GM18907 (cell line): Measurements from ENCODE around the gene MAN1C1.

Source experiments
- ATAC-seq: cut with Tn5 transposase; IDR thresholded peaks from one replicate; pipeline ENCODE4 v1.9.1; 2021; ENCODE audit warnings: mild to moderate bottlenecking, moderate library complexity; ENCODE audit not compliant: unreplicated experiment

The MAN1C1 gene

DNA sequence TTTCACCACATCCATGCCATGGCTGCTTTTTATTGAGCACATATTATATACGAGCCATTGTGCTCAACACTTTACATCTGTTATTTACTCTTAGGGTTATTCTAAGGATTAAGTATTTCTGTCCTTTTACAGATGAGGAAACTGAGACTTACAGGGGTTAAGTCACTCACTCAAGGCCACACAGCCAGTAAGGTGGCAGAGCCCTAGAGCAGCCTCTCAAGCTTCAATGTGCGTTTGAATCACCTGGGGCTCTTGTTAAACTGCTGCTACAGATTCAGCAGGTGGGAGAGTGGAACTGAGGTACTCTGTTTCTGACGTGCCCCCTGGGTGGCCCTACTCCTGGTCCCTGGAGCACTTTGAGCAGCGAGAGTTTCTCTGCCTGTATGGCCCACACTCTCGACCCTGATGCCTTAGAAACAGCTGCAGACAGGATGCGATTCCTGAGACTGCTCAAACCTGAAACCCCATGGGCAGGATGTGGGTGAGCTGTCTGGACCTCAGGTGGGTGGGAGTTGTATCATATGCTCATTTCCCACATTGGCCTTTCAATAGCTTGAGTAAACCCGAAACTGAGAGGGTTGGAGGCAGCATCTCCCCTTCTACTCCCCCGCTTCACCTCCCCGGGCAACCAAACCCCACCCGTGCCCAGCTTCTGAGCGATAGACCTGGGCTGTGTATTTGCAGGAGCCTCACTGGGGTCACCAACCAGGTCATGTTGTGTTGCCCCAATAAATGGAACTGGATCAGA is 59.3 kb downstream of the MAN1C1 start:
- peak; percentile 95 for ATAC-seq

DNA sequence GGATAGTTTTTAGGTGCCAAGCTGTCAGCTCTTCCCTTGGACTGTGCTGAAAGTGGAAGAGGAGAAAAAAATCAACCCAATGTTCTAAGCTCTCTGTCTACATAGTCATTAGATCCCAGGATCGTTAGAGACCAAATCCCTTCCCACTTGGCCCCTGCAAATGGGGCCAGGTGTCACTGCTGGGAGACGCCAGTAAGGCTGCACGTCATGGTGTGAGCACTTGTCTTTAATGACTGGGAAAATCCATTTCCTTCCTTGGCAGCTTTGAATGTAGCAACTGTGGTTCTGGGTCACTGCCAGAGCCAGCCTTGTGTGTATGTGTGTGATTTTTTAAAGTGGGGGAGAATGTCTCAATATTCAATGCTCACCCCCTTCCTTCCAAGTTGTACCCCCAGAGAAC is 59.9 kb downstream of the MAN1C1 start:
- peak; percentile 4 for ATAC-seq

DNA sequence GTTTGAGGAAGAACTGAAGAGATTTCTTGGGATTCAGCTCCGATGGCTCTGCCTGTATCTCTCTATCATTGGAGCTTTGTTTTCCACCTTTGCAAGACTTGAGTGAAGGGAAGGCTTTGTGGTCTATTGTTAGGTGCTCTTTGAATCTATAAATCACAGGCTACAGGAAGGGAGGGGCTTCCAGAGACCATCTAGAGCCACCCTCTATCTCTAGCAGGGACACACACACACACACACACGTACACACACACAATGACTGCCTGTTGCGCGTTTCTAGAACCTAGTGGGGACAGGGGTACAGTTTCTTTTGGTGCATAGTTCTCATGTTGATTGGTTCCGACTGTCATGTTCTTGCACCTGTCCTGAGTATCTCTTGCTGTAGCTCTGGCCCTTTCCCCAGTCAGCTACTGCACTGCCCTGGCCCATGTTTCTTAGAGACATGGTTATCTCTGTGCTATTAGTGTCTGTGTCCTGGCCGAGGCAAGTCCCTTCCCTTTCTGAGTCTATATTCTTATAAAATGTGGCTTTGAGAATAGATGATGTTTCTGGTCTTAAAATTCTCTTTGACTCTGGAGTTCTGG is 60.7 kb downstream of the MAN1C1 start:
- ATAC-seq: no peak

DNA sequence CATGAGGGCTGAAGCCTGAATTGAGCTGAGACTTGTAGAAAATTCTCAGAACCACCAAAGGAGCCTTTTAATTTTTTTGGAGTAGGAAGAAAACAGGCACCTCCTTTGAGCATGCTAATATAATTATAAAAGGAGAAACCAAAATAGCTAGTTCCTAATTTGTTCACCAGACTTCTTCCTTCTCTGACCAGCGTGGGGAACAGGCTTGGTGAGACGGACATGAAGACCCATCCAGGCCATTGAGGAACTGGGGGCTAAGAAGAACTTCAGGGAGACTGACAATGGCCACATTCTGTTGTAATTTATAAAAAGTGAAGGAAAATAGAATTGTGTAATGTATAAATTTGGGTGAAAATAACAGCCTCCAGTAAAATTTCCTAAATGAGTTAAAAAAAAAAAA is 62.6 kb downstream of the MAN1C1 start:
- no peak for ATAC-seq

DNA sequence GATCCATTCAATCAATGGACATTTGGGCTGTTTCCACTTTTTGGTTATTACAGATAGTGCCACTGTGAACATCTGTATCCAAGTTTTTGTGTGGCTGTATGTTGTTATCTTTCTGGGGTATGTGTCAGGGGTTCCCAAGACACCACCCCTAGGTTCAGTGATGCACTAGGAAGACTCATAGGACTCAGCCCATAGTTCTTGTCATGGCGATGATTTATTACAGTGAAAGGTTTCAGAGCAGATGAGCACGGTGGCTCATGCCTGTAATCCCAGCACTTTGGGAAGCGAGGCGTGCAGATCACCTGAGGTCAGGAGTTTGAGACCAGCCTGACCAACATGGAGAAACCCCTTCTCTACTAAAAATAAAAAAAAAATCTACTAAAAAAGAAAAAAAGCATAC is 64.1 kb downstream of the MAN1C1 start:
- no peak for ATAC-seq

DNA sequence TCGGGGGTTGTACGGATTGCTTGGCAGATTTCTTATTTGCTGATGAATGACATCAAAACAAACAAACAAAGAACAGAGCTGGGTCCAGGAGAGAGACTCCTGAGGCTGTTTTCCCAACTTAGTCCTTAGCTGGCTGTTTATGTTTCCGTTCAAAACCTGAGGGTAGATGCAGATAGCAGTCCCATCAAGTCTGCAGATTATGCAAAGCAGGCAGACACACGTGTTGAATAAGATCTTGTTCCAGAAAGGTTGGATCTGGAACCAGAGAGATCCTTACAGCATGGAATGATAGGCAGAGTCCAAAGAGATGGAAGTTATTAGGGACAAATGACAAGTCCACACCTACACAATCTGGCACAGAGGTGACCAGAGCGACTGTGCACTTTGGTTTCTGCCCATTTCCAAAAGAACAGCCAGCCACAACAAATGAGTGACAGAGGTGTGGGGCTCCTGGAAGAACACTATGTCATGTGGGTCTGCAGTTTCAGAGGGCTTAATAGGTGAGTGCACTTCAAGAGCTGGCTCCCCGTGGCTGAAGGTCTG is 65.5 kb downstream of the MAN1C1 start:
- ATAC-seq: no peak

DNA sequence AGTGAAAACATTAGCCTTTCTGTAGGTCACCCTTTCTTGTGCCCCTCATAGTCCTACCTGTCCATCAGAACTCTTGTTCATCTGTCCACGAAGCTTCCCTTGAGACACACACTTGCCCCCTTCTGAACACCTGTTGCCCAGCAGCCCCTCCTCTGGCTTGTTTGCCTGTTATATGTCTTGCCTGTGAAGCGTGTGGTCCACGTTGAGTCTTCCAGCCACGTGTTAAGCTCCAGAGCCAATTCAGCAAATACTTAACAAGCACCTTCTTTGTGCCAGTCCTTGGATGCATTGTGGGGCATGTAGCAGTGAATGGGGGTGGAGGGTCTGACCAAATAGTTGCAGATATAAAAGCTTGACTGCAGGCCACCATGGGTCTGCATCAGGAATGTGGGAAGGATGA is 66.6 kb downstream of the MAN1C1 start:
- ATAC-seq: no peak

DNA sequence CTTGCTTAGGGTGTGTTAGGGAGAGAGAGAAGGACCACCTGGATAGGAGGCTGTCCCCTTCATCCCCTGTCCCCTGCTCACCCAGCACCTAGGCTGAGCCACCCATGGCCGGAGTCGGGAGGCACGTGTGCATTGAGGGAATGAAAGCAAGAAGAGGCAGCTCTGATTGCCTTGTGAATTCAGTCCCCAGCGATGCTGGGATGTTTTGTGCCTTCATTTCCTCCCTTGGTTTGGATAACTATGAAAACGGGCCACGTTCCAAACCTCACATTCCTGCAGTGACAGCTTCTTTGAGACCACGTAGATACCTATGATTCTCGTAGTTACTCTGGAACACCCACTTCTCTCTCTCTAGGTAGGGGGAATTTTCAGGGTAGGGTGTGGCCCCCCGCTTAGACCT is 67.1 kb downstream of the MAN1C1 start:
- no peak for ATAC-seq

DNA sequence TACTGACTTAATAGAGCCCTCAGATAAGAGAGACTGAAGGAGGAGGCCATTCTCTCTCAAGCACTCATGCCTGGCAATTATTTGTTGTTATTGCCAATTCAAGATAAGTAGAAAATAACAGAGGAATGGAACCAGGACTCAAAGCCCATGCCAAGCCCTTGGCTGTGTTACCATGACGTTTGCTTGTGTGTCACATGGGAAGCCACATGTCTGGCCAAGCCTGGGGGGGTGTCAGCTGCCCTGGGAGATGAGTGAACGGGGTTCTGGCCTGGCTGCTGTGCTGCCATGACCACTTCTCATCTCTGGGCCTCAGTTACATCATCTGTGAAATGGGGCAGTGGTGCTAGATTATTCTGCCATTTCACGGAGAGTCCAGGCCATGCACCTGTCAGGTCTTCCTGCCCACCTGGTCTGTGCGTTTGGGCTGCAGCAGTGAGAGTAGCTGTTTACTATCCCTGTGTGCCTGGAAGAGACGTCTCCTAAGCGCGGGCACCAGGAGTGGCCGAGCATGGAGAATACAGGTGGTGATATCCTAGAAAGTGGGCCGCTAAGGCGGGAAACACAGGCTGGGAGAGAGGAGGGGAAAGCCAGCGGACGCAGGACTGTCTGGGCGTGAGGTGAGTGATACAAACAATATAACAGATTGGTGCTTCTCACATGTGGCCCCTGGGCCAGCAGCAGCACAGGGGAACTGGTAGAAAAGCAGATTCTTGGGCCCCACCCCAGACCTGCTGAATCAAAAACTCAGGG is 67.8 kb downstream of the MAN1C1 start:
- ATAC-seq: no peak

DNA sequence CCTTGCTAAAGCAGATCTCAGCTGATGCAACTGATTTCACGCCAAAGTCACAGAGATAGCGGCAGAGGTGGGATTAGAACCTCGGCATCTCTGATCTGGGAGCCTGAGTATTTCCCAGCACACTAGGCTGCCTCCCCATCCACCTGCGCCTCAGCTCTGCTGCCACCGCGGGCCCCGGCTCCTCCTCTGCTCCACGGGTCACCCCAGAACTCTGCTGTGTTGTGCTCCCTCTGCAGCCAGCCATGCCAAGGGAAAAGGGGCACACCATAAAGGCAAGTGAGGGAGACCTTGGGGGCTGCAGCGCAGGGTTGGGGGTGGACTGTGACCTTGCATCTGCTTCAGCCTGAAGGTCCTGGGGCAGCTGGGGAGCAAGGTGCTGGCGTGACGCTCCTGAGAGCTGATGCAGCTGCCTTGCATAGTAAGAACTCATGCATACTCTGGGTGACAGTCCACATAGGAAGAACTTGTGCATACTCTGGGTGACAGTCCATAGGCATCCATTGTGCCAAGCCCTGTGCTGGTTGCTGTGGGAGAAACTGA is 68.7 kb downstream of the MAN1C1 start:
- ATAC-seq: no peak

DNA sequence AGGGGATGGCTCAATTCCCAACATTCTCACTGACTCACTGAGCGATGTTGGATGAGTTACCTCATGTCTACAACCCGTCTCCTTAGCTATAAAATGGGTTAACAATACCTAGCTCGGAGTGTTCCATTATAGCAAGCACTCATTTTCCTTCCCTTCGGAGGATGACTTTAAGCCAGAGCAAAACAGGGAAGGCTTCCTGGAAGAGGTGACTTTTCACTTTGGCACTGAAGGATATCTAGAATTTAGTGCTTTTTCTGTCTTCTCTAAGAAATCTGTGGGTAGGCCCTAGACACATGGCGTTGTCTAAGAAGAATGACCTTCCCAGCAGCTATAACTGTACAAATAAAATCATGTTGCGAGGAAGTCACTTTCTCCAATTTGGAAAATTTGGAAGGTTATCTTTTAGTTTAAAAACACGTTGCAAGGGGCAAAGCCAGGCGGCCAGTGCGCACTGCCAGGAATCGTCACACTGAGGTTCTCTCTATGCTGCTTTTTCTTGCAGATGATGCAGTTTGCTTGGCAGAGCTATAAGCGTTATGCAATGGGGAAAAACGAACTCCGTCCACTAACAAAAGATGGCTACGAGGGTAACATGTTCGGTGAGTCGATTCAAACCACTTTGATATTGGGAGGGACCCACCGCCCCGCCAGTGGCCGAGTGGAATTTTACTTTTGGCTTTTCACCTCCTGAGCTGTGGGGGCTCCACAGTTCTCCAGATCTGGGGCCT is 69.5 kb downstream of the MAN1C1 start:
- ATAC-seq: no peak

DNA sequence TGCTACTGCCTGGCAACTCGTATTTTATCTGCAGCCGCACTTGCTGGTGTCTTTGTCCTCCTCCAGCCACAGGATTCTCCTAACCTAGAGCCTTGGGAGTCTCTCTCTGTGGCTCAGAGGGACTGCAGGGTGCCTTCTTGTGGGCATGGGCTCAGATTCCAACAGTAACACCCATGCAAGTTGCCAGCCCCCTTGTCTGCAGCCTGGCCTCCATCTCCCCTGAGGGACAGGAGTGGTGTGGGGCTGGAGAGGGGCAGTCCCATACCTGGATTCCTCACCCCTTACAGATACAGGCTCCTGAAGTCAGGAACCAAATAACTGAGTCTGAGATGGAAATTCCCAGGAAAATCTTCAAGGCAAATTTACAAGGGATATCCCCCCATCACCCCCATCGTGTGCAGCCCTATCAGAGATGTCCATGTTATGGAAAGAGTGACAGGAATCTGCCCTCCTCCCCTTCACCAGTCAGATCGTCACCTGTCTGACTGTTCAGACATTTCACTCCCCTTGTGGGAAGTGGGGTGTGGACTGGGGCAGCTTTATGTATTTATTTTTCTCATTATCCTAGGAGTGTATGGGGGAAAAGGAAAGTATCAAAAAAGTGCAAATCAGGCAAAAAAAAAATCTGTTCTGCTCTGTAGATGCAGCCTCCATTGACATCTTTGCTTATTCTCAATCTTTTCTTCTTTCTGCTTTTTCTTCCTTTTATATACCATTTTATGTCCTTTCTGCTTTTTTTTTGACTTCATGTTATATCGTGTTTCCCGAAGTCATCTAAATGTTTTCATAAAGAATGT is 70.8 kb downstream of the MAN1C1 start:
- ATAC-seq: no peak

DNA sequence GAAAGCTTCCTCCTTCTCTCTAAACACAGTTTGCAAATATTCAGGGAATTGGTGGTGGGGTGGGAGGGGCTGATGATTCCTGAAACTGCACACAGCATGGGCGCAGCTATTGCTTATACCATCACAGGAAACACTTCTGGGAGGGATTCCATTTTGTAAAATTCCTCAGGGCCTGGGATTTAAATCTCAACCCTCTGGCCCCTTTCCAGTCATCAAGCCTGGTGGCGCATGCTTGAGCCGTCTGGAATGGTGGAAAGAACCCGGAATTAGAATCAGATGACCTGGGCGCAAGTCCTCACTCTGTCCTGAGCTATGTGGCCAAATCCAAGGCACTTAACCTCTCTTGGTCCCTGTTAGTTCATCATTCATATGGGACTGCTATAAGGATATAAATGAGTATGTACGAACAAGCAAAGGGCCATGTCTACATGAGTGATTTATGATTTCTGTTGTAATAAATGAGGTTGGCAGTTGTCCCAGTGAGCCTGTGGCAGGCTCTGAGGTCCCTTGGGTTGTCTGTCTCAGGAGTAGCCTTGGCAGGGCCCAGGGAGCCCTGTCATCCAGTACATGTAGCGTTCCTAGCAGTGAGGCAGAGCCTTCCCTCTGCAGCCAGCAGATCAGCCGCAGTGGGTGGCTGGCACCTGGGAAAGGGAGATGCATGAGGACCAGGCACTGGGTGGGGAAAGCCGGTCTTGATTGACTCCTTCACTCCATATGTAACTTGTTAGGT is 72.0 kb downstream of the MAN1C1 start:
- no peak for ATAC-seq

DNA sequence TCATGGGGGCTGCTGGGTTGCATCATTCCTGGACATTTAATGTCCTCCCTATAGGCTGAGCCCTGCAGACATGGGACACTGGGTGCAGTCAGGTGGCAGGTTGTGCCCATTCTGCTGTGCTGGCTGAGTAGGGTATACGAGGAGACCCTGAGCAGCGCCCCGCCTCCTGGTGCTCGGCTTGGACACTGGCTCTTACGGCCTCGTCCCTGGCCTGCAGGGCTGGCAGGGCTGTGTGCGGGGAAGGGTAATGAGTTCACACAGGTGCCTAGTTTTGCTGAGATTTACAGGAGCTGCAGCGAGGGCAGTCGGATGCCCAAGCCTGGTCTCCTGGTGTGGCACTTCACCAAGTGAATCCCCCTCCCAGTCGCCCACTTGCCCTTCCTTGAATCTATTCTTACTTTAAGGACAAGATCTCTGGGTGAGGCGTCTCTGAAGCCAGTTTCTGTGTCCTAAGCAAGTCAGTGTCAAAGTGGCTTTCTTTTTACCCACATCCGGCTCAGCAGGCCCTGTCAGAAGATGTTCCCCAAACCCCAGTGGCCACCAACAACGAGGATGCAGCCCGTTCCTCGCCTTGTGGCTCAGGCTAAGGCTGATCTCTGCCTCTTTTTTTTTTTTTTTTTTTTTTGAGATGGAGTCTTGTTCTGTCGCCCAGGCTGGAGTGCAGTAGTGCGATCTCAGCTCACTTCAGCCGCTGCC is 73.2 kb downstream of the MAN1C1 start:
- ATAC-seq: no peak

DNA sequence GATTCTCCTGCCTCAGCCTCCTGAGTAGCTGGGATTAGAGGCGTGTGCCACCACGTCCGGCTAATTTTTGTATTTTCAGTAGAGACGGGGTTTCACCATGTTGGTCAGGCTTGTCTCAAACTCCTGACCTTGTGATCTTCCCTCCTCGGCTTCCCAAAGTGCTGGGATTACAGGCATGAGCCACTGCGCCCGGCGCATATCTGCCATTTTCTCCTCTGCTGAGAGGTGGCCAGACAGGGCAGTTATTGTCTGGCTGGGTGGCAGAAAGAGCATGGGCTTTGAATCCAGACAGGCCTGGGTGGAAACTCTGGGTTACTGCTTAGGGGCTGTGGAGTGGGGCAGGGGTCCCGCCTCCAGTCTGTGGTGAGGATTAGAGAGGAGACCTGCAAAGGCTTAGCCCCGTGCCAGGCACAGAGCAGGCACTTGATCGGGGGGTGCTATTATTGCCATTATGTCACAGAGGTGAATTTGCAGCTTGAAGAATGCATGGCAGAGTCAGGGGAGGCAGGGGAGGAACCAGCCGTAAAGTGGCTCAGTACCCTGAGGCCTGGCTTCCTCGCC is 73.9 kb downstream of the MAN1C1 start:
- ATAC-seq: no peak

DNA sequence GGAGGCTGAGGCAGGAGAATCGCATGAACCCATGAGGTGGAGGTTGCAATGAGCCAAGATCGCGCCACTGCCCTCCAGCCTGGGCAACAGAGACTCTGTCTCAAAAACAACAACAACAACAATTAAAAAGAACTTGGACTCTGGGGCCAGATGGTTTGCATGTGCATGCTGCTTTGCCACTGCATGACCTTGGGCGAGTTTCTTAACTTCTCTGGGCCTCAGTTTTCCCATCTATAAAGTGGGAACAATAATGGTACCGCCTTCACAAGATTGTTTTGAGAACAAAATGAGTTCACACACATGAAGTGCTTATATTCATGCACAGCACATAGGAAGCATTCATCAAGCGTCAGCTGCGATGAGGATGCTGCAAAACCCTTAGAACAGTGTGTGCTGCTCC is 74.6 kb downstream of the MAN1C1 start:
- no peak for ATAC-seq

DNA sequence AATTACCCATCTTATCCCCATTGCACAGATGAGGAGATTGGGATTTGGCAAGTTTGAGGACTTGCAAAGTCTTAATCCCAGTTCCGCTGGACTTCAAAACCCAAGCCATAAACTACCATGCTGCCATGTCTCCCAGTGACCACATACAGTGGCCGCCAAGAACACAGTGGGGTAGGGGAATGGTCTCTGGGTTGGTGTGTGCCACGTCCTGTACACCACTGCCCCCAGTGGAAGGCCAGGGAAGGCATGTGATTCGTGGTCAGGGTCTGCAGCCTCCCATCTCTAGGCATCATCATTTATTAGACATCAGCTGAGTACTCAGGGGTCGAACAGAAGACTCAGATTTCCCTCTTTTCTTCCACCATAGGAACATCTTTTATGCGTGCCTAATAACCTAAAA is 76.0 kb downstream of the MAN1C1 start:
- no peak for ATAC-seq

DNA sequence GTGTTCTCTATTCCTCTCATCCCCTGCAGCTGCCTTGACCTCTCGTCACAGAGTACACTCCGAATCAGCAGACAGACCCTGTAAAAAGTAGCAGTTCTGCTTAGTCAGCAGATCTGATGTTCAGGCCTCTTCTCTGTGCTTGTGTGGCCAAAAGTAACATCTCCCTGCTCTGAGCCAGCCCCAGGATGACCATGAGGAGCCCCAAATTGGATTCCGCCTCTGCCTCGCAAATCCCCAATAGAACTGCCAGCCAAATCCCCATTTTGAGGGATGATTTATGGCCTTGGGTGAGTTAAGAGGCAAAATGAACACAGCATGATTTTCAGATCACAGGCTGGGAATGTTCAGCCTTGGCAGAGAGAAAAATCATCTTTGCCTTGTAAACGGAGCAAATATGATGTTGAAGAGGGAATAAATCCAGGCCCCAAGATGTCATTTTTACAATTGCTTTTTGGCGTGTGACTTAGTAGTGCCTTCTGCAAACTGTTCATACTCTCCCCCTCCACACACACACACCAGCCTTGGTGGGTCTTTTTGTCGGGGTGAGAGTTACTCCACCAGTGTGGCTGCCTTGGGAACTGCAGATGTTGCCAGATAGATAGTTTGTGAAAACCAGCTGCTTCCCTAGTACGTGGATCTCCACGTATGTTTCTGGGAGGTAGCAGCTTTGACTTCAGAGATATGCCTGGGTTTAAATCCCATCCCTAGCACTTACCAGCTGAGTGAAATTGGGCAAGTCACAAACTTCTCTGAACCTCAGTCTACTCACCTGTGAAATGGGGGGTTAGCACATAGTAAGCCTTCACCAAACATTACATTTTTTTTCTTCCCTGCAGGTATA is 77.8 kb downstream of the MAN1C1 start:
- no peak for ATAC-seq
